ENCODE measurements around the gene SLC35E1.
A peak's percentile ranks its signal among the peaks of the same experiment; 100 is the strongest.

Gene SLC35E1

DNA sequence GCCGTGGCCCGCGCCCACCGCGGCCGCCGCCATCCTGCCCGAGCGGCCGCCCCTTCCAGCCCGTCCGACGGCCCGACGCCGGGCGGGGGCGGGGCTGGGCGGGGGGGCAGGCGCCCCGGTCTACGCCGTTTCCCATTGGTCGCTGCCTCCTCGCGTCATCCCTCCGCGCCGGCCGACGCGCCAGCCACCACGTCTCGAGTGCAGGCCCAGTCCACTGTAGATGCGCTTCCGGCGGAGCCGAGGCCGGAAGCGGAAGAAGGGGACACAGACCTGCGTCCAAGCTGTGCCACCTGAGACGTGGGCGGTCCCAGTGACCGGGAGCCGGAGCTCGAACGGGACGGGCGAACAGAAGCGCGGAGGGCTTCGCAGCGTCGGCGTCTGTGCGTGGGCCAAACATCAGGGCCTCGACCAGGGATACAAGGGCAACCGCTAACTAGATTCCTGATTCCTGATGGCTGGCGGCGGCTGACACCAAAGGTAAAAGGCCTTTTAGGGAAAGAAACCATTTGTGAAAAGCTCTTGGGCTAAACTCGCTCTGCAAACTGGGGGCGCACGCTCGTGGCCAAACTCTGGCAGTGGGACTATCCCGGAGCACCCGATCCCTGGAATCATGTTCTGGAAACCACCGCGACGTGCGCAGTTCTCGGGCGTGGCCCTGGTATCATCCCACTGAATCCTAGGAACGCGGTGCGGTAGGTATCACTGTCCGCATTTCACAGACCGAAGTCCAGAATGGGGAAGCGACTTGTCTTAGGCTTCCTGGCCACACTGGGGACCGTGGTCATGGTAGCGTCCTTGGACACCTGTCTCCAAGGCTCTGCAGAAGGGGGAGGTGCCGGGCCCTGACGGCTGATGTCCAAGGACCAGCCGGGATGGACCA, at the start of gene SLC35E1:
Gene SLC35E1, minus strand, starts transcription at position 84 of the 880 bp plus-strand sequence. Its CDS starts 51 bp downstream, at position 33.
- DNase-seq = peak; percentile 92

GRCh38 chr19:16621165-16621800, 49.1 kb upstream of the SLC35E1 start:
- DNase-seq = no peak

DNA sequence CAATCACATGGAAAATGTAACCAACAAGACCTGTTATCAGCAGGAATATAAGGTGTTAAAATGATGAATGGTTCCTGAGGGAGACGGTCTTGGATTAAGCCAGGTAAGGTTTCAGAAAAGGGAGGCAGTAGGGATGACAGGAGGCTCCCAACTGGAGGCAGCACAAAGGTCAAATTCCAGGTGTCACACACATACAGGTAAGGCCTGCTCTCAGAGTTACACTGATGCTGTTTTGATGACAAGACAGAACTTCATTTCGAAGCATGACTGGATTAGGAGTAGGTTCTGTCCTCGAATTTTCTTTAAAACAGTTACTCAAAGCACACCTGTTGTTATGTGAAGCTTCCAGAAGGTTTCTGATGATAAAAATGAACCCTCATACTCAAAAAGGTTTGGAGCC, 48.4 kb upstream of the SLC35E1 start:
- DNase-seq = no peak

DNA sequence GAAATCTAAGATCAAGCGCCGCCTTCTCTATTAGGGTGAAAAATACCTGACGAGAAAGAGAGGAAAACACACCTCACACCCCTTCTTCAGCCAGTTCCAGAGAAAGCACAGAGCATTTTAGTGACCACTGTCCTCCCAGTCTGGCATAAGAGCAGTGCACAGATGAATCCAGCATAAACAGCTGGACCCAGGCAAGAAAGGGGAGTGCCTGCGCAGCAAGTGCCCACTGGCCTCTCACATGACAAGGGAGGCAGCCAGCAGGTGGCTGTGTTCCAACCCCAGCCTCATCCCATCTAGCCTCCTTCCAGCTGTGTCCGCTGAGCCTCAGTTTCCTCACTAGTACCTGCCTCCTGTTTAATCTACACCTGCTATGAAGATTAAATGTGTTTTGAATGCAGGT, 47.8 kb upstream of the SLC35E1 start:
- no peak for DNase-seq

DNA sequence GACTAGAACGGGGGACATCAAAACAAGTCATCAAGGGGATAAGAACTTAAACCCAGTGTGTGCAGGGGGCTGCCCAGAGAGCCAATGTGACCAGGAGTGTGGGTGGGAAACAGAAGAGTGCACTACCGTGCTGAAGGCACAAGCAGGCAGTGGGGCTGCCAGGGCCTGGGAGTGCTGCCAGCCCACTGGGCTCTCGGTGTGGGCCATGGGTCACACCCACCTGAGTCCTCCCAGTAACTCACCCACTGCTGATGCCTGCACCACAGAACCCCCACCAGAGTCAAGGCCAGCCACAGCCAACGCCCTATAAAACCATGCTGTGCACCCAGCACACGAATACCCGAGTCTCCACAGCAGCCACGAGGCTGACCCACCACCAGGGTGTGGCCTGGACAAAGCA, 47.2 kb upstream of the SLC35E1 start:
- no peak for DNase-seq

DNA sequence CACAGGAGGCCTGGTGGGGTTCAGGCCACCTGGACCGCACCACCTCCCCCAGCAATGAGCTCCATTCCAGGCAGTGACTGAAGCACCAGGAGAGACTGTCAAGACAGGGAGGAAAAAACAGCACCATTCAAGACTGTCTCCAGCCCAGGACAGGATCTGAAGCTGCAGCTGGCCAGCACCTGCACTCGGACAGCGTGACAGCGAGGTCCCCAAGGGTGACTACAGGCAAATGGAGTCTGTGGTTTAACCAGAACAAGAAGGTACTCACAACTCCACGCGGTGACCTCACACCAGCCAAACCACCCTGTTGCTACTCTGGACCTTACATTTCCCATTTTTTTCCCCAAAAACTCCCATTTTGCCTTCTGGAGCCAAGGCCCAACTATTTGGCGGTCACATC, 46.0 kb upstream of the SLC35E1 start:
- DNase-seq = no peak

GRCh38 chr19:16615808-16616207, 43.6 kb upstream of the SLC35E1 start:
- DNase-seq = no peak

- DNase-seq = no peak
These were observed 42.7 kb upstream of the SLC35E1 start for GRCh38 chr19:16614941-16615340.

DNA sequence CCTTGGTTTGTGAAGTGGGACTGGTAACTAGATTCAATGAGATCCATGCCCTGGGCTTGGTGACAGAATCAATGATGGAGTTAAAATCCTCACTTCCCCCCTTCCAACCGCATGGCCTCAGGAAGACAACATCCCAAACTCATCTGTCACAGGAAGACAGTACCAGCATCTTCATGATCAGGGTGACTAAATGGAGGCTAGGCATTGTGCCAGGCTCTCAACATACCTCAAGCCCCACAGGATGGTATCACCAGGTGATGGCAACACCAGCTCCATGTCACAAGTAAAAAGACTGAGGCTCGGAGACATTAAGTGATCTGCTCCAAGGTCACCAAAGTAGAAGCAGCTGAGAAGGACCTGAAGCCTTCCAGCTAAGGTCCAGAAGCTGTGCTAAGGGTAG, 41.6 kb upstream of the SLC35E1 start:
- no peak for DNase-seq

GRCh38 chr19:16612636-16613035, 40.4 kb upstream of the SLC35E1 start:
- no peak for DNase-seq

- no peak for DNase-seq
These were observed 38.9 kb upstream of the SLC35E1 start for GRCh38 chr19:16611121-16611520.

DNA sequence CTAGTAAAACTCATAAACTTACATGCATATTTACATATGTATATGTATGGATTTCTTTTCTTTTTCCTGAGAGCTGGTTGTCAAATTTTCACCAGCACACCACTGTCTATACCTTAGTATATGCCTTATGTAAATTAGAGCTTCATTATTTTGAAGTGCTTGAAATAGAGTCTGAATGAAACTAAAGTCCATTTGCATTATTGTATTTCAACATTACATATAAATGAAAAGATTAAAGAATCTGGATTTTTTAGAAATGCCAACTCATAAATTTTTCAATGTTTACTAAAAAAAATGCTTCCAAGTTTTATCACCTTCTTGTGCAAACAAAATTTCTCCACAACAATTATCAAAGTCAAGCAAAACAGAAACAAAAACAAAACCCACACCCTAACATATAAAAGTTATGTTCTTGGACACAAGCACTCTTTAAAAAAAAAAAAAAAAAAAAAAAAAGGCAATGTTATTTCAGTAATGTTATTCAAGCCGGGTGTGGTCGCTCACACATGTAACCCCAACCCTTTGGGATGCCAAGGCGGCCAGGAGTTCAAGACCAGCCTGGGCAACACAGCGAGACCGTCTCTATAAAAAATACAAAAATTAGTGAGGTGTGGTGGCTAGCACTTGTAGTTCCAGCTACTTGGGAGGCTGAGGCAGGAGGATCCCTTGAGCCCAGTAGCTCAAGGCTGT, 37.4 kb upstream of the SLC35E1 start:
- no peak for DNase-seq

- no peak for DNase-seq
These were observed 36.1 kb upstream of the SLC35E1 start for GRCh38 chr19:16608290-16608739.

DNA sequence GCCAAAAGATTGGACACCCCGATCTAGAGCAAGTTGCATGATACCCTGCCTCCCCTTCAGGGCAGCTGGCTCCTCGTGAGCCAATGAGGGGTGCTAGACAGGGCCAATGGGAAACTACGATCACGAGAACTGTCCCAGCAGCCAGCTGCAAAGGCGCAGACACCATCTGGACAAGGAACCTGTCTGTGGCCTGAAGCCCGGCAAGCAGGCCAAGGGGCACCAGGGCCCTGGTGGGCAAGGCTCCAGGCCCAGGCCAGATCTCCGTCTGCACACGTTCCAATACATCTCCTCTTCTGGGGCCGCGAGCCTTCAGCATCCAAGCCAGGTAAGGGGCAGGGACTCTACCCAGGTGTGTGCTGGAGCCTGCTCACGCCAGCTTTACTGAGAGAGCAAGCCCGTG, 35.6 kb upstream of the SLC35E1 start:
- DNase-seq = no peak

- DNase-seq = no peak
These were observed 33.4 kb upstream of the SLC35E1 start for GRCh38 chr19:16605553-16605994.

GRCh38 chr19:16605115-16605514, 32.9 kb upstream of the SLC35E1 start:
- DNase-seq = no peak

DNA sequence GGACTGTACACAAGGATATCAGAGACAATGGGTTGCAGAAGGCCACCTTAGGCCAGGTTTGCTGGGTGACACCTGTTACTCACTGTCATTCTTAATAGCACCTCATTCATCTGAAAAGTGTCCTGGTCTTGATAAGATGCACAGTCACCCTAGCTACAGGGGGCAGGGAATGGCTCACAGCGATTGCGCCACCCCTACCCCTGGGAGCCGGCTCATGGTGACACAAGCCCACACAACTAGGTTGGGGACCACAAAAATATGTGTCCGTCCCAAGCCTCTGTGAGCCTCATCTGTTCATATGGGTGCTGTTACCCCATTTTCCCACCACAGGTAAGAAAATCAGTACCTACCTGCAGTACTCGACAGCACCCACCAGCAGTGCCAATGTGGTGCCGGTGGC, 32.4 kb upstream of the SLC35E1 start:
- DNase-seq = no peak

DNA sequence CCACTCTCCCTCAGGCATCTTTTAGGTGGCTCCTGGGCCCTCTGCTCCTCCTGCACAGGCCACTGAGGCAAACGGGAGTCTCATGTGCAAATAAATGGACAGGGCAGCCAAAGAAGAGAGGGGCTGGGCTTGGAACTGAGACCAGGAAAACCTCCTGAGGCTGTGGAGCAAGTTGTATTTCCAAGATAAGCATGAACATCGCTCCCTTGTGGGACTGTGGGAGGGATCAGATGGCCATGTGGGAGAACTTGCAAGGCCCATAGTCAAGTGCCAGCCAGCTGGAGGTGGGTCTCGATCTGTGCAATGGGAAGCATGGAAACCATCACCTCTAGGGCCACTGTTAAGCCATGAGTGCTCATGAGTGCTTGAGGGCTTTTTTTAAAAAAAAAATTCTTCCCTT, 30.9 kb upstream of the SLC35E1 start:
- no peak for DNase-seq

DNA sequence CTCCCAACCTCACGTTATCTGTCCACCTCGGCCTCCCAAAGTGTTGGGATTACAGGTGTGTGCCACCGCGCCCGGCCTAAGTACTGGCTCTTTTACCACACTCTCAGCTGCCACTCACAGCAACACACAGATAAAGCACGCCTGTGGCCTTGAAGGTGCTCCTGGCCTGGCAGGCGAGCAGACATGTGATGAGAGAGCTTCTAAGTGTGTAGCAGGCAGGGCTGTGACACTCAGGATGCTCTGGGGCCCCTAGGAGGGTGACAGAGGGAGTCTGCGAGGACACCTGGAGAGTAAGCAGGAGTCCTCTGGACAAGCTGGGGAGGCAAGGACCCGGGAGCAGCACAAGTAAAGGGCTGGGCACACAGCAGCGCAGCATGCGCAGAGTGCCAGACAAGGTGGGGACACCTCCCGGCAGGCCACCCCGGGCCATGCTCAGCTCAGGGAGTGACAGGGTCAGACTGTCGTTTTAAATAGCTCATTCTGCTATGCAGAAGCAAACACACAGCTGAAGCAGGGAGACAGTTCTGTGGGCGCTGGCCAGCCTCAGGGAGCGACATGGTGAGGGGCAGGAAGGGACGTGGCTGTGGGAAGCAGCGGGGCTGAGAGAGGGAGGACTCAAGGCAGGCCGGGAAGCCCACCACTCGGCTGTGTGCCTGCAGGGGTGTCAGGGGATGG, 29.3 kb upstream of the SLC35E1 start:
- DNase-seq = no peak

GRCh38 chr19:16600824-16601223, 28.6 kb upstream of the SLC35E1 start:
- no peak for DNase-seq

- DNase-seq = no peak
These were observed 27.6 kb upstream of the SLC35E1 start for GRCh38 chr19:16599655-16600346.

DNA sequence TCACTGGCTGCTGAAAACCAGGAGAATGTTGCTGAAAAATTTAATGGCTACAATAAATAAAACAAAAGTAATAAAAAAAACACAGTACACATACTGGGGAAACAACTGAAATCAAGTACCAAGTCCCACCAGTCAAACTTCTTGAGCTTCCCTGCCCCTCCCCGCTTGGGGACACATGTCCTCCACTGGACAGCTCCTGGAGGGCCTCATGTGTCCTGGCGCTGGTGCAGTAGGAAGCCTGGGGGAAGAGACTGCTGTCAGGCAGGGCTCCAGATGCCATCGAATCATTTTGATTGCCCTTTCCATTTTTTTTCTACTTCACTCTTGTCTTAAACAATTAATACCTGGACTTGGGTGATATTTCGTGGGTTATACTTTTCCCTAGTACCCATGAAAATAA, 26.6 kb upstream of the SLC35E1 start:
- DNase-seq = no peak
